ENCODE data around the gene SOWAHB. TPM values are rescaled to one million over a fixed set of nuclear protein-coding genes. Genes with fewer than 3 reads are reported as not detected.

SOWAHB gene
- polyA plus RNA-seq = 1 to 10 TPM; 5.1 to 7.3 (median 5.8) TPM
- long read RNA-seq, donor 1, transcript SOWAHB-201 (1 exons, 3,220 nt) = major isoform, 6 of 6 reads
- long read RNA-seq, donor 1, partial matches to known transcripts = 0 of 6 reads
- long read RNA-seq, donor 1, other reads (novel, unspliced or antisense) = 0 of 6 reads
- long read RNA-seq, donor 2, partial matches to known transcripts = 0 of 1 reads
- long read RNA-seq, donor 2, other reads (novel, unspliced or antisense) = 0 of 1 reads
- long read RNA-seq, donor 3, partial matches to known transcripts = 0 of 1 reads
- long read RNA-seq, donor 3, other reads (novel, unspliced or antisense) = 0 of 1 reads
- long read RNA-seq, donor 4 = 0 reads
- long read RNA-seq, donor 5, partial matches to known transcripts = 0 of 1 reads
- long read RNA-seq, donor 5, other reads (novel, unspliced or antisense) = 0 of 1 reads
- long read RNA-seq, donor 6, partial matches to known transcripts = 0 of 2 reads
- long read RNA-seq, donor 6, other reads (novel, unspliced or antisense) = 0 of 2 reads
- long read RNA-seq, donor 7 = 0 reads
- long read RNA-seq, donor 8 = 0 reads
- long read RNA-seq, donor 9 = 0 reads
- long read RNA-seq, donor 10, partial matches to known transcripts = 0 of 1 reads
- long read RNA-seq, donor 10, other reads (novel, unspliced or antisense) = 0 of 1 reads

GRCh38 chr4:76897536-76898384 is at the start of gene SOWAHB:
Gene SOWAHB (minus strand): TSS chr4:76898144. CDS start chr4:76897849, 295 bp downstream.
- Histone ChIP-seq H3K36me3 (ENCODE audit: control insufficient read depth in 3 of 3, insufficient read depth in 2 of 3, low read depth in 1 of 3, low read length in 3 of 3) (peaks cover 0 to 4% (median 0%) of the 10 kb centered on the region in 3 donors), H3K27me3 (ENCODE audit: control insufficient read depth in 3 of 3, insufficient read depth in 3 of 3, low read length in 3 of 3) (peaks cover 0 to 32% (median 7%) of the 10 kb centered on the region in 3 donors), H3K4me1 (ENCODE audit: control insufficient read depth in 3 of 3, insufficient read depth in 2 of 3, low read depth in 1 of 3, low read length in 2 of 3) (peaks cover 5 to 13% (median 6%) of the 10 kb centered on the region in 3 donors), H3K27ac (ENCODE audit: low read depth in 1 of 3, low read length in 2 of 3) (peak within 1 kb of the TSS; percentile 55 to 89 (median 84)), H3K4me3 (ENCODE audit: low read depth in 1 of 3, low read length in 3 of 3) (peak within 1 kb of the TSS; percentile 67 to 81 (median 70)), H3K9me3 (ENCODE audit: control insufficient read depth in 2 of 2, insufficient read depth in 1 of 2, low read depth in 1 of 2, low read length in 1 of 2) (peaks cover 0 to 4% of the 10 kb centered on the region in 2 donors)
- WGBS, 3 donors = 1 to 2% (median 2%) methylated on average over 59 to 76 of the region's 76 CpGs
- peak; percentile 91 to 95 for DNase-seq
- FAIRE-seq = no peak

GRCh38 chr4:76947369-76947768 is 49.4 kb upstream of the SOWAHB start:
- Histone ChIP-seq H3K27me3 (ENCODE audit: control insufficient read depth in 3 of 3, insufficient read depth in 3 of 3, low read length in 3 of 3) (peaks cover 0 to 3% (median 0%) of the 10 kb centered on the region in 3 donors), H3K4me1 (ENCODE audit: control insufficient read depth in 3 of 3, insufficient read depth in 2 of 3, low read depth in 1 of 3, low read length in 2 of 3) (peaks cover 0 to 12% (median 9%) of the 10 kb centered on the region in 3 donors), H3K9me3 (ENCODE audit: control insufficient read depth in 2 of 2, insufficient read depth in 1 of 2, low read depth in 1 of 2, low read length in 1 of 2) (no peaks in the 10 kb centered on the region), H3K27ac (ENCODE audit: low read depth in 1 of 3, low read length in 2 of 3) (no peak overlapping the region), H3K4me3 (ENCODE audit: low read depth in 1 of 3, low read length in 3 of 3) (no peak overlapping the region), H3K36me3 (ENCODE audit: control insufficient read depth in 3 of 3, insufficient read depth in 2 of 3, low read depth in 1 of 3, low read length in 3 of 3) (peaks cover 0 to 3% (median 0%) of the 10 kb centered on the region in 3 donors)
- FAIRE-seq = no peak
- 73 to 81% (median 79%) methylated on average over 2 of the region's 2 CpGs for WGBS, 3 donors
- DNase-seq = no peak

- no peak for FAIRE-seq
Observed at GRCh38 chr4:76943790-76944189, 45.8 kb upstream of the SOWAHB start.

GRCh38 chr4:76943129-76943620 is 45.2 kb upstream of the SOWAHB start:
- FAIRE-seq = no peak
- Histone ChIP-seq H3K36me3 (ENCODE audit: control insufficient read depth in 3 of 3, insufficient read depth in 2 of 3, low read depth in 1 of 3, low read length in 3 of 3) (no peaks in the 10 kb centered on the region), H3K27me3 (ENCODE audit: control insufficient read depth in 3 of 3, insufficient read depth in 3 of 3, low read length in 3 of 3) (peaks cover 0 to 3% (median 0%) of the 10 kb centered on the region in 3 donors), H3K4me1 (ENCODE audit: control insufficient read depth in 3 of 3, insufficient read depth in 2 of 3, low read depth in 1 of 3, low read length in 2 of 3) (peaks cover 0 to 5% (median 2%) of the 10 kb centered on the region in 3 donors), H3K27ac (ENCODE audit: low read depth in 1 of 3, low read length in 2 of 3) (no peak overlapping the region), H3K4me3 (ENCODE audit: low read depth in 1 of 3, low read length in 3 of 3) (no peak overlapping the region), H3K9me3 (ENCODE audit: control insufficient read depth in 2 of 2, insufficient read depth in 1 of 2, low read depth in 1 of 2, low read length in 1 of 2) (no peaks in the 10 kb centered on the region)
- no peak for DNase-seq
- WGBS, 3 donors = 67 to 81% (median 78%) methylated on average over 6 of the region's 6 CpGs

More at GRCh38 chr4:76943790-76944189, 45.8 kb upstream of the SOWAHB start:
- Histone ChIP-seq H3K9me3 (ENCODE audit: control insufficient read depth in 2 of 2, insufficient read depth in 1 of 2, low read depth in 1 of 2, low read length in 1 of 2) (no peaks in the 10 kb centered on the region), H3K4me1 (ENCODE audit: control insufficient read depth in 3 of 3, insufficient read depth in 2 of 3, low read depth in 1 of 3, low read length in 2 of 3) (peaks cover 0 to 8% (median 6%) of the 10 kb centered on the region in 3 donors), H3K36me3 (ENCODE audit: control insufficient read depth in 3 of 3, insufficient read depth in 2 of 3, low read depth in 1 of 3, low read length in 3 of 3) (peaks cover 0 to 3% (median 0%) of the 10 kb centered on the region in 3 donors), H3K4me3 (ENCODE audit: low read depth in 1 of 3, low read length in 3 of 3) (no peak overlapping the region), H3K27ac (ENCODE audit: low read depth in 1 of 3, low read length in 2 of 3) (no peak overlapping the region), H3K27me3 (ENCODE audit: control insufficient read depth in 3 of 3, insufficient read depth in 3 of 3, low read length in 3 of 3) (peaks cover 0 to 3% (median 0%) of the 10 kb centered on the region in 3 donors)
- no peak for DNase-seq
- WGBS, 3 donors = 95 to 100% (median 96%) methylated on average over 1 of the region's 1 CpG

GRCh38 chr4:76939184-76939583 is 41.2 kb upstream of the SOWAHB start:
- no peaks in the 10 kb centered on the region for H3K36me3 ChIP-seq (ENCODE audit: control insufficient read depth in 3 of 3, insufficient read depth in 2 of 3, low read depth in 1 of 3, low read length in 3 of 3)
- no peak overlapping the region for H3K4me3 ChIP-seq (ENCODE audit: low read depth in 1 of 3, low read length in 3 of 3)
- H3K4me1 ChIP-seq (ENCODE audit: control insufficient read depth in 3 of 3, insufficient read depth in 2 of 3, low read depth in 1 of 3, low read length in 2 of 3) = no peaks in the 10 kb centered on the region
- DNase-seq (no peak), FAIRE-seq (no peak)
- H3K9me3 ChIP-seq (ENCODE audit: control insufficient read depth in 2 of 2, insufficient read depth in 1 of 2, low read depth in 1 of 2, low read length in 1 of 2) = peaks cover 0 to 4% of the 10 kb centered on the region in 2 donors
- H3K27ac ChIP-seq (ENCODE audit: low read depth in 1 of 3, low read length in 2 of 3) = no peak overlapping the region
- 58 to 71% (median 61%) methylated on average over 2 of the region's 2 CpGs for WGBS, 3 donors
- peaks cover 0 to 7% (median 0%) of the 10 kb centered on the region in 3 donors for H3K27me3 ChIP-seq (ENCODE audit: control insufficient read depth in 3 of 3, insufficient read depth in 3 of 3, low read length in 3 of 3)

- Histone ChIP-seq H3K27ac (ENCODE audit: low read depth in 1 of 3, low read length in 2 of 3) (no peak overlapping the region), H3K9me3 (ENCODE audit: control insufficient read depth in 2 of 2, insufficient read depth in 1 of 2, low read depth in 1 of 2, low read length in 1 of 2) (peaks cover 0 to 4% of the 10 kb centered on the region in 2 donors), H3K4me3 (ENCODE audit: low read depth in 1 of 3, low read length in 3 of 3) (no peak overlapping the region), H3K27me3 (ENCODE audit: control insufficient read depth in 3 of 3, insufficient read depth in 3 of 3, low read length in 3 of 3) (peaks cover 0 to 7% (median 0%) of the 10 kb centered on the region in 3 donors), H3K4me1 (ENCODE audit: control insufficient read depth in 3 of 3, insufficient read depth in 2 of 3, low read depth in 1 of 3, low read length in 2 of 3) (peaks cover 0 to 3% (median 0%) of the 10 kb centered on the region in 3 donors), H3K36me3 (ENCODE audit: control insufficient read depth in 3 of 3, insufficient read depth in 2 of 3, low read depth in 1 of 3, low read length in 3 of 3) (no peaks in the 10 kb centered on the region)
- DNase-seq (no peak), FAIRE-seq (no peak)
- WGBS, 3 donors = 37 to 62% (median 48%) methylated on average over 7 of the region's 7 CpGs
Observed at GRCh38 chr4:76931576-76932276, 33.8 kb upstream of the SOWAHB start.

GRCh38 chr4:76931087-76931486 is 33.1 kb upstream of the SOWAHB start:
- FAIRE-seq (no peak), DNase-seq (no peak)
- Histone ChIP-seq H3K9me3 (ENCODE audit: control insufficient read depth in 2 of 2, insufficient read depth in 1 of 2, low read depth in 1 of 2, low read length in 1 of 2) (no peaks in the 10 kb centered on the region), H3K27ac (ENCODE audit: low read depth in 1 of 3, low read length in 2 of 3) (no peak overlapping the region), H3K36me3 (ENCODE audit: control insufficient read depth in 3 of 3, insufficient read depth in 2 of 3, low read depth in 1 of 3, low read length in 3 of 3) (no peaks in the 10 kb centered on the region), H3K4me1 (ENCODE audit: control insufficient read depth in 3 of 3, insufficient read depth in 2 of 3, low read depth in 1 of 3, low read length in 2 of 3) (peaks cover 0 to 3% (median 0%) of the 10 kb centered on the region in 3 donors), H3K27me3 (ENCODE audit: control insufficient read depth in 3 of 3, insufficient read depth in 3 of 3, low read length in 3 of 3) (peaks cover 0 to 7% (median 0%) of the 10 kb centered on the region in 3 donors), H3K4me3 (ENCODE audit: low read depth in 1 of 3, low read length in 3 of 3) (no peak overlapping the region)
